Activated CD8-positive, alpha-beta memory T cell treated with anti-CD3 and anti-CD28 coated beads for 24 hours (primary cell): ENCODE measurements around the gene AUTS2.

ENCODE experiments used
- DNase-seq: peaks from one replicate; pipeline ENCODE4 v3.0.0-alpha.2; 2020

The AUTS2 gene

DNA sequence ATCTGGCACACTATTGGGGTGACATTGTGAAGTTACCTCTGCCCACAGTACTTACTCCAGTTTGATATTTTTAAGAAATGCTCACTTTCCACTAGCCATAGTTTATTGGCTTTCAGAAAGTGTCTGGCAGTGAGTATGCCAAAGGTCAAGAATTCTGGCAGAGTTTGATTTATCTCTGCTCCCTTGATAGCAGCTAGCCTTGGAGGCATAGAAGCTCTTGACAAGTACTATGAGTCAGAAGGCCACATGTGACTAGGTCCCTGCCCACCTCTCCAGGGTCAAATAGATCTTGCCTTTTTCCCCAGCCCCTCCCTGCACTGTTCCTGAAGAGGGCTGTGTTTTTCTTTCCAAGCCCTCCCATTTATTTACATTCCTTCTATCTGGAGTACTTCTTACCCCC lies 202.2 kb downstream of the AUTS2 start:
- no peak for DNase-seq

GRCh38 chr7:69801729-69802682 lies 203.7 kb downstream of the AUTS2 start:
- no peak for DNase-seq

GRCh38 chr7:69803699-69804516 lies 205.6 kb downstream of the AUTS2 start:
- DNase-seq: no peak

- no peak for DNase-seq
Observed at GRCh38 chr7:69804962-69805361, 206.7 kb downstream of the AUTS2 start.

GRCh38 chr7:69808391-69808790 lies 210.1 kb downstream of the AUTS2 start:
- DNase-seq: no peak

DNA sequence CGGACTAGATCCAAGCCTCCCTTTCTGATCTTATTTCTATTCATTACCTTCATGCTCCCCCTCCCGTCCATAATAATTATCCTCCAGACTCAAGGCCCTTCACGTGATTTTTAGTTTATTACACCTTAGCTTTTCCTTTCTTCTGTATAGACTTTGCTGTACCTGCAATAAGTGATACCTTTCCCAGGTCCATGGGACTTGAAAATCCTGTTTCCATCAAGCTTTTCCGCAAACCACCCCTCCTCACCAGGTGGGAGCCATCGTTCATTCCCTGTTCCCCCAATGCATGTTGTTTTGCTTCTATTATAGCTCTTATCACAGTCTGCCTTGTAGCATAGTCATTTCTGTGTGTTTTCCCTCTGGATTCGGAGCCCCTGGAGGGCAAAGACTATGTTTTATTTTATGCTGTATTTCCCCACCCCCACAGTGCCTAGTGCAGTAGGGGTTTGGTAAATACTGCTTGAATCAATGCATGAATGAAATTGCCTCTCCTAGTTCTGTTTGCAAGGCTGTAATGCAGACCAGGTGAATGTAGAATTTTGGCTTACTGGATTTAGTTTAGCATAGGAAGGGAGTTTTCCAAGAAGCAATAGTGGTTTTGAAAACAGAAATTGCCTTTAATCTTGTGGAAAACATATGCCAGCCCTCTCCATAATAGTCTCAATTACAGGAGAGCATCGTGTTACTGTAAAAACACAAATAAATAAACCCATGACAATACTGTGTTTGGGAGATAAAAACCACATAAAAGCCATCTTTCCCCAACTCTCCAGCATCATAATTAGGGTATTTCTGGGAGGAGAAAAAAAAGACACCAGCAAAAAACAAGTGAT lies 213.4 kb downstream of the AUTS2 start:
- no peak for DNase-seq

- no peak for DNase-seq
Observed at GRCh38 chr7:69812756-69813155, 214.5 kb downstream of the AUTS2 start.

DNA sequence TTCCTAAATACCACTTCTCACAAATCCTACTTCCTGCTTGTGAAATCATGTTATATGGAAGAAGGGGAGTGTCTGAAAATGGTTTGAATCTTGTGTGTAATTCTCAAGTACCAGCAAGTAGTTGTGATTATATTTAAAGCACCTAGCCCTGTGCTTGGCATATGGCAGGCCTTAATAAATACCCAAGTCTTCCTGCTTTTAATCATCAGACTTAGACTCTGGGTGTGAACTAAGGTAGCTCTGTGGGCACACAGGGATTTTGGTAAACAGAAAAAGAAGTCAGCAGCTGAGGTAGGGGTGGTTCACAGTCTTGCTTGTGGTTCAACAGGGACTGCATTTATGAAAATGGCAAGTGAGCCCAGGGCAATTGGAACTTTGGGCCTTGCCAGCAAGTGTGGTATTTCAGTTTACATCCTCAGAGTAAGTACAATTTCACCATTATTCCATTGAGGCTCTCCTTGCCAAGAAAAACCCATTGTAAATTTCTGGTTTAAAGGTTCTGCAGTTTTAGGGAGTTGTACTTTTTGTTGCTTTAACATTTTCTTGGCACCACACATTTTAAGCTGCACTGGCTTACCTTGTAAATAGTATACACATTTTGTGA lies 215.5 kb downstream of the AUTS2 start:
- DNase-seq: no peak

DNA sequence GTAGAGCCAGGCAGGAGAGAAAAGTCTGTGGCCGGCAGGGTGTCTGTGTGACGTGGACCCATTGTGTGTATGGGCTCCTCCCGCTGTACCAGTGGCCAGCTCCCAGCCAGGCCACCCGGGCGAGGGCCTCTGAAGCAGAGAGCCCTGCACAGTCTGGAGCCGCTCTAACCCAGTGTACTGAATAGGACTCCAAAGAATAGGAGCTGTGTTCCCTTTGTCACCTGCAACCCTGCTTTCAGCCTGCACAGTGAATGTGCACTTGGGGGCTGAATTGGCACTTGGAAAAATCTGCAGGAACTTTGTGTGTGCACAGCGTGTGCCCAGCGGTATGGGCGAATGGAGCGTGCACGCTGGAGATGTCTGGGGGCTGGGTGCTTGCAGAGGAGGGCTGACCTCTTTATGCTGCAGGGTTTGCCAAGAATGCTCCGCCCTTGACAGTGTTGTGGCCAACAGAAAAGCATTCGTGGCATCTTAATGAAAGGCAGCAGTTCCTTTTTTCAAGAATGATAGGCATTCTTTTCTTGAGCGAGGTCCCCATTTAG lies 216.2 kb downstream of the AUTS2 start:
- no peak for DNase-seq

DNA sequence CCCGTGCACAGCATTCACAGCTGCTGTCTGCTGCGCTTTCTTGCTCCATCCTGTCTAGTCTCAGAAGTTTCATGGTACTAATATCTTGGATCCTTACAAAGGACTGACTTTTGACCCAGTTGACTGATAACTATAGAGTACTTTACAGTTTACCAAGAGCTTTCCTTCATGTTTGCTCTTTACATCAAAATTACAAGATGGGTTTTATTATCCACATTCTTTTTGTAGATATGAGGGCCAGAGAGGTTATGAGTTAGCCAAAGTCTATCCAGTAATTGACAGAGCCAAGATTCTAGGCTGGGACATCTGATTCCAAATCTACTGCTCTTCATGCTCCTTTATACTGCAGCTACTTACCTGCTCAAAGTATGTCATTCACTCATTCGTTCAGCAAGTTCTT lies 218.2 kb downstream of the AUTS2 start:
- DNase-seq: no peak

DNA sequence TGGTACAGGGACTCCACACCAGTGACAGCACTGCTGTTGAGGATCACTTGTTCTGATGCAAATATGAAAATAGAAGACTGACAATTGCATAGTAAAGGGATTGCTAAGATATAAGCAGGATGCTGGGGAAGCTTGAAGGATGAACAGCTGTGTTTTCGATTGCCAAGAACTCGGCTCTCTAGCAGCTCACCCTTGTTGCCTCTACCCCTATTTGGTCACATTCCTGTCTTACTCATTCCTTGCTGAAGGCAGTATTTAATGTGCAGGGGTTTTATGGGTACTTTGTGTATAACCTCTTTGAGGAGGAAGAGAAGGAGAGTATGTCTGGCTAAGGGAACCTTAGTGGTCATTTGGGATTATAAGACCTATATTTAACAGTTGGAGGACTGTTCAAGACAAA lies 218.8 kb downstream of the AUTS2 start:
- no peak for DNase-seq

GRCh38 chr7:69817841-69818635 lies 219.8 kb downstream of the AUTS2 start:
- no peak for DNase-seq

GRCh38 chr7:69818636-69819332 lies 220.5 kb downstream of the AUTS2 start:
- DNase-seq: no peak

DNA sequence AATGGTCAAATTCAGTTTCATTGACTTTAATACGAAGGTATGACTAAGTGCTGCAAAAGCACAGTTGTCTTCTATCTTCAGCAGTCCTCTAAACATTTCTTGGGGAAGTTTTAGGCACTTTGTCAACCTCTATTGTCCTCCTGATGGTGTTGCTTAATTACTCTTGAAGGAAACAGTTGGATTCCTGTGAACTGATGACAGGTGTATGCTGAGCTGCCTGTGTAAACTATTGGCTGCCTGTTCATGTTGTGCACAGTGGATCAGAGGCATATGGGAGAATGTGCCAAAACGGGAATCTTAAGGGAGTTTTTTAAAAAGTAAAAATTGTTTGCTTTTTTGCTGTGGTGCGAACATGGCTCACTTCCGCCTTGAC lies 221.0 kb downstream of the AUTS2 start:
- DNase-seq: no peak

- no peak for DNase-seq
Observed at GRCh38 chr7:69820479-69821192, 222.4 kb downstream of the AUTS2 start.

DNA sequence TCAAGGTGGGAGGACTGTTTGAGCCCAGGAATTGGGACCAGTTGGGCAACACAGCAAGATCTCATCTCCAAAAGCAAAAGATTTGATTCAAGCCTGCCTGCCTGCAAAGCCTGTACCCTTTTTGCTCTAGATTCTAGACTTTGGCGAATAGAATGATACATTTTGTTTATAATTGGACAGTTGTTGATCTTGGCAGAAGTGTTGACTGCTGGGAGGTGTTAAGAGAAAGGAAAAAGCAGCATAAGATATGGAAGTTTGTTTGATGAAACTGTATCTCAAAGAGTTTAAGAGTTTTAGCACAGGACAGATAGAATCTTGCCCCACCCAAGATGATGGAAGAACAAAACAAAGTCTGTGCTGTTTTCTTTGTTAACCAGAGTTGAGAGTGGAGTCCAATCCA lies 224.1 kb downstream of the AUTS2 start:
- DNase-seq: no peak

- no peak for DNase-seq
Observed at GRCh38 chr7:69823151-69823744, 225.0 kb downstream of the AUTS2 start.

DNA sequence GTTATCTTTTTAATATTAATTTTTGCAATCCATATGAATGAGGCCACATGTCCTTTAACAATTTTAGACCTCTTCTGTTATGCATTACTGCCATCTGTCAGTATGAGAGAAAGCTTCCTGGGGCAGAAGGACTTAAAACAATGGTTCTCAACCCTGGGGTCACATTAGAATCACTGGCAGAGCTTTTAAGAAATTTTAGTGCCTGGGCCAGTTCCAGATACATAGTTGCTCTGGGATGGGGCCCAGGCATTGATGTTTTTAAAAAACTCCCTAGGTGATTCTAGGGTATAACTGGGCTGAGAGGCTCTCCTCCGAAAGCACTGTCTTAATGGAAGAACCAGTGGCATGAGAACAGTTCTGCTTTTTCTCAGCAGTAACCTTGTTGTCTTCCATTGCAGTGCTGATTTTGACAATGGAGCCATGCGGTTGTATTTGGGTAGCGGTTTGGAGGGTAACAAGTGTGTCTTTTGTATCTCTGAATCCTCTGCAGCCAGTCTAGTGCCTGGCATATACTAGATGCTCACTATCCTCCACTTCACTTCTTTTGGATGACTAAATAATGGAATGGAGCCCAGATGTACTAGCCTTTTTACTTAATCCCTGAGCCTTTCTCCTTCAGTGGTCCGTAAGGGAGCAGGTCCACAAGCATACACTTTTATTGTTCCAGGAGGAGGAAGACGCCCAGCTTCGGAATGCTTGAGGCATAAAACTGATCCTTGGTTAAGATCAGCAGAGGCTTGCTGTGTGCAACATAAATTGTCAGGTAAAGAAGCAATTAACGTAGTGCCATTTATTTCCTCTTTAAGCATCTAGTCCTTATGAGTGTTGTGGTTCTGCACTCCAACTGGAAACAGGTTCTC lies 227.1 kb downstream of the AUTS2 start:
- DNase-seq: no peak

GRCh38 chr7:69826283-69826682 lies 228.0 kb downstream of the AUTS2 start:
- DNase-seq: no peak
